KOPT-K1 (cell line): ENCODE results near the gene IDH2.

ENCODE experiments used
- H3K27ac ChIP-seq: fragments of 200-600 bp; sonication (generic); 2 replicates; pipeline ENCODE4 v1.5.1; 2016; ENCODE audit warnings: antibody characterized with exemption, mild to moderate bottlenecking, low read depth, low read length; ENCODE audit not compliant: poor library complexity, severe bottlenecking
- H3K36me3 ChIP-seq: fragments of 200-600 bp; sonication (generic); 2 replicates; pipeline ENCODE4 v1.5.1; 2017; ENCODE audit warnings: antibody characterized with exemption, mild to moderate bottlenecking, low read length, moderate library complexity; ENCODE audit not compliant: insufficient read depth
- H3K9me3 ChIP-seq: fragments of 200-600 bp; sonication (generic); 2 replicates; pipeline ENCODE4 v1.5.1; 2017; ENCODE audit warnings: antibody characterized with exemption, low read length, mild to moderate bottlenecking; ENCODE audit not compliant: insufficient read depth, poor library complexity, severe bottlenecking

Gene IDH2

DNA sequence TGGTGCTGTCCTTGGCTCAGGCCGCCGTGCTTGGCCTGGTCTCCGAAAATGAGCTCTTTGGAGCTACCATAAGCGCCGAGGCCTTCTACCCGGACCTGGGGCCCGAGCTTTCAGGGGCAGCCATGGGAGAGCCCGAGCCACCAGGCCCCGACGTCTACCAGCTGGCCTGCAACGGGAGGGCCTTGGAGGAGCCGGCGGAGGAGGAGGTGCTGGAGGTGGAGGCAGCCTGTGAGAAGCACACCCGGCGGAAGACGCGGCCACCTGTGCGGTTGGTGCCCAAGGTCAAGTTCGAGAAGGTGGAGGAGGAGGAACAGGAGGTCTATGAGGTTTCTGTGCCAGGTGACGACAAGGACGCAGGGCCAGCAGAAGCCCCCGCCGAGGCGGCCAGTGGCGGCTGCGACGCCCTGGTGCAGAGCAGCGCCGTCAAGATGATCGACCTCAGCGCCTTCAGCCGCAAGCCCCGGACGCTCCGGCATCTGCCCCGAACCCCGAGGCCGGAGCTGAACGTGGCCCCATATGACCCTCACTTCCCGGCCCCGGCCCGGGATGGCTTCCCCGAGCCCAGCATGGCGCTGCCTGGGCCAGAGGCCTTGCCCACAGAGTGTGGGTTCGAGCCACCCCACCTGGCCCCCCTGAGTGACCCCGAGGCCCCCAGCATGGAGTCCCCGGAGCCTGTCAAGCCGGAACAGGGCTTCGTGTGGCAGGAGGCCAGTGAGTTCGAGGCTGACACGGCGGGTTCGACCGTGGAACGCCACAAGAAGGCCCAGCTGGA, 34.9 kb downstream of the IDH2 start:
- Histone ChIP-seq H3K36me3 (peaks cover 28% of the 10 kb centered on the region), H3K9me3 (no peaks in the 10 kb centered on the region), H3K27ac (no peak overlapping the region)

DNA sequence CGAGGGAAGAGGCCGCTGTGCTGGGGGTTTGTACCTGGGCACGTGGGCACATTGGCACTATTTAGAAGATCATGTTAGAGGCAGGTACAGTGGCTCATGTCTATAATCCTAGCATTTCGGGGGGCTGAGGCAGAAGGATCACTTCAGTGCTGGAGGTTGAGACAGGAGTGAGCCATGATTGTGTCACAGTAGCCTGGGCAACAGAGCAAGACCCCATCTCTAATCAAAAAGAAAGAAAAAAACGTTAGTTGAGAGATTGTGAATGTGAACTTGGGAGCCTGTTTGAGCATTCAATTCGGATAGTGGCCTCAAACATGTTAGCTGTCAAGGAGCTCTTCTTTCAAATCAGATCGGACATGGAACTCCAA, 36.6 kb downstream of the IDH2 start:
- Histone ChIP-seq H3K36me3 (peaks cover 22% of the 10 kb centered on the region; the same call in 1 of the 2 replicates), H3K9me3 (no peaks in the 10 kb centered on the region), H3K27ac (no peak overlapping the region)

DNA sequence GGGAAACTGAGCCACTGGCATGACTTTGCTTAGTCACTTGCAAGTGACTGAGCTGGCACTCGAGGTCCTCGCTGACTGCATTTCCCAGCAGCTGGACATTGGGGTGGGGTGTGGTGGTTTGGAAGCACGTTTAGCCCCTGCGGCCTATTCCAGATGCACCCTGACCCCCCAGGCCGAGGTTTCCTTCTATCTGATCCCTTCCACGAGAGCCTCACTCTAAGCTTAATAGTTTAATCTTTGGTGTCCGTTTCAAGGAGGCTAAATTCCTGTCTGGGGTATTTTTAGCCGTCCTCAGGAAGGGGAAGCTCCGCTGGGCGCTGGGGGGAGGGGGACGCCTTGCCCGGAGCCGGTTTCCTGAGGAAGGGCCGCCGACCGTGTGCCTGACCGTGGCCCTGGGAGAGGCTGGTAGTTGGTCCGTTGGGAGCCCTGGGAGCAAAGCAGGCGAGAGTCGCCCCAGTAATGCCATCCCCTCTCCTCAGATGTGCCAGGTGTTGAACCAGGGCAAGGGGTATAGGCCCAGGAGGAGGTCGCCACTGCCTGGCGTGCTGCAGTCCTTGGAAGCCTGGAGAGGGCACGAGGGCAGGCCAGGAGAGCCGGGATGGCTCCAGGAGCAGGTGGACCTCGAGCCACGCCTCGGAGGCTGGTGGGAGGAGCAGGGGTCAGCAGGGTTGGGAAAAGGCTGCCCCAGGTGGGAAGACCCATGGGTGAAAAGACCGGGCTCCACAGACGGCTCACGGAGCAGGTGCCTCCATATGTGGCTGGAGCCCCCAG, 37.2 kb downstream of the IDH2 start:
- Histone ChIP-seq H3K9me3 (no peaks in the 10 kb centered on the region), H3K27ac (no peak overlapping the region), H3K36me3 (peaks cover 22% of the 10 kb centered on the region; the same call in 1 of the 2 replicates)

DNA sequence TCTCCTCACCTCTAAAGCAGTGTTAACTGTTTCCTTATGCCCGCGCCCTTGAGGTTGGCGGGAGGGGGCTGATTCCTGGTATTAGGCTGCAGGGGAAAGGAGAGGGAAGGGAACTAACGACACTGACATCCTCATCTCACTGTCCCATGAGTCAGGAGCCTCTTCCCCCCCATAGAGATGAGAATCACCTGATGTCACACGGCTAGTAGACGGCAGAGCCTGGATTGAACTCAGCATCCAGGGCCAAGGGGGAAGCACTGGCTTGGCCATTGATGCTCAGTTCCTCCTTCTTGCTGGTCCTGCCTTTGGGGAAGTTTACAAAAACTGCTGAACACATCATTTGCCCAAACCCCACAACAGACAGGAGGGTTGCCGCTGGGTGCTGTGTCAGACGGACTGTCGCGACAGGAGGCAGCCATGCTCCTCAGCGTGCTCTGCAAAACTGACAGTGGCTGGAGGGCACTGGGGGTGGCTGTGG, 38.5 kb downstream of the IDH2 start:
- H3K27ac ChIP-seq = peak overlapping the region; percentile 90

DNA sequence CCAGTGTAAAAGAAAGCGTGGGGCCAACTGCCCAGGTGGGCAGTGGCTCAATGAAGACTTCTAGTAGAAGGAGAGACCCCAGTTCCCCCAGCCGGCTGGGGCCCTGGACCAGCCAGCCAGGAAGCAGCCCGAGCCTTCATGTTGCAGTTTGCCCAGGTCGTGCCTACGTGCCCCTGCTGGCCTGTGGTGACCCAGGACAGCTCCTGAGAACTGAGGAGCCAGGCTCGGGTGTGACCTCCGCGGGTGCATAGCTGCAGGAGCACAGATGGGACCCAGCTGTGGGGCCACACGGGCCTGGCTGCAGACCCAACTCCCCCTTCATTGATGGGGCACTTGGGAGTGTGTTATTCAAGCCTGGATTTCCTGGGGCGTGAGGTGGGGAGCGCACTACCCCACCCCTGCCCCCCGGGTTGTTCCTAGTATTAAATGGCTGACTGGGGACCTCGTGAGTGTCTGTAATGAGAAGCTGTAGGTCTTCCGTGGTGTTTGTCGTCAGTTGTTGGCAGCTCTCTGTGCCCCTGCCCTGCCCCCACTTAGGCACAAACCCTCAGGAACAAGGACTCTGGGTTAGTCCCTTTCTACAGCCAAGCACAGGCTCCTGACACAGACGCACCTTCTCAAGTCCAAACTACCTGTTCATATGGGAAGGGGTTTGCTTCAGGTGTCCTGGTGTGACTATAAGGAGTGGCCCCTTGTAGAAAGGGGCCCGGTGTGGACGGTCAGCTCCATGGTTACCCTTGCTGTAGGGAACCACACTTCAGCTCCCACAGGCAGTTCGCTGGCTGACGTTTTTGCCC, 39.1 kb downstream of the IDH2 start:
- H3K27ac ChIP-seq = peak overlapping the region; percentile 90
- peaks cover 7% of the 10 kb centered on the region; the same call in 1 of the 2 replicates for H3K36me3 ChIP-seq
- H3K9me3 ChIP-seq = no peaks in the 10 kb centered on the region

More for the DNA sequence above, 38.5 kb downstream of the IDH2 start:
- H3K36me3 ChIP-seq = peaks cover 13% of the 10 kb centered on the region; the same call in 1 of the 2 replicates
- H3K9me3 ChIP-seq = no peaks in the 10 kb centered on the region

DNA sequence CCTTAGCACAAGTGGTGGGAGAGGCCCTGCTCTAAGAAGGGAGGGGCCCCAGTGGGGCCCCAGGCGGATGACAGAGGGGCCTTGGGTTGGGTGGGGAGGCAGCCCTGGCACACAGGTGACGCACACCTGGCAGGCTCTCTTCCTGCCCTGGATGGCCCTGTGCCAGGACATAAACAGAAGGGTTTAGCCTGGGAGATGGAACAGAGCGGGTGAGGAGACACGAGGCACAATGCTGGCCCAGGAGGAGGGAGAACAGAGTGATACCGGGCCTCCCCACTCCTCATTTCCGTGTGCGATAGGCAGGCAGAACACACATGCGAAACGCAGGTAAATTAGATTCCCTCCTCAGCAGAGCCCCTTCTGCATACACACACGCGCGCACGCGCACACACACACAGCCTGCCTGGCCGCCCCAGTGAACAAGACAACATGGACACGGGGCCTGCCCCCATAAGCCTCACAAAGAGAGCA, 39.8 kb downstream of the IDH2 start:
- no peaks in the 10 kb centered on the region for H3K9me3 ChIP-seq
- H3K27ac ChIP-seq = peak overlapping the region; percentile 90
- peaks cover under 1% of the 10 kb centered on the region; the same call in 1 of the 2 replicates for H3K36me3 ChIP-seq

DNA sequence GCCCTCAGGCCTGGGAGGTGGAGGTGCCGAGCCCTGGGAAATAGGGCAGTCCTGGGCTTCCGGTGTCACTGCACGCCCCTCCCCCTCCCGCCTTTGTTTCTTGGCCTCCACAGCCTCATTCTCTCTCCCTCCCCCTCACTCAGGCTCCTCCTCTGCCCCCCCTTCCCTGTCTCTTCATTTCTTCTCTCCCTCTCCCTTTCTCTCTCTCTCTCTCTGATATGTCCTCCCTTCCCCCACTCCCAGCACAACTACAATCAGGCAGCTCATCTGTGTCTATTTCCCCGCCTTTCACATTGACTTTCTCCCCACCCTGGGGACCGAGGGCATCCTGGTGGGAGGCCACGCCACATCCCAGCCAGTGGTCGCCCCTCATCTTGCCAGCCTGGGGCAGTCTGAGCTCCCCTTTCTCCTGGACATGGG, 40.2 kb downstream of the IDH2 start:
- Histone ChIP-seq H3K27ac (peak overlapping the region; percentile 90), H3K36me3 (no peaks in the 10 kb centered on the region), H3K9me3 (no peaks in the 10 kb centered on the region)

DNA sequence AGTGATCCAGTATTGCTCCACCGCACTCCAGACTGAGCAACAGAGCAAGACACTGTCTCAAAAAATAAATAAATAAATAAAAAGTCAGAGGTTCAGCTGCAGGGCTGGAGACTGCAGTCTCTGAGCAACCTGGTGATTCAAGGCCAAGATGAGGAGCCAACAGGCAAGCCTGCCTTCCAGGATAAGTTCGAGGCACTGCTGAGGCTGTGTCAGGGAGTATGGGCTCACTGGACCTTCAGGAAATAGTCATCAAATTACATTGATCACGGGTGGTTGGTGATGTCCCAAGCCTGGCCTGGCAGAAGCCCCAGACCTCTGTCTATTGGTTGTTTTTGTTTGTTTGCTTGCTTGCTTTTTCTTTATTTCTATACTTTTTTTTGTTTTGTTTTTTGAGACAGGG, 41.5 kb downstream of the IDH2 start:
- no peaks in the 10 kb centered on the region for H3K36me3 ChIP-seq
- H3K27ac ChIP-seq = peak overlapping the region; percentile 90
- no peaks in the 10 kb centered on the region for H3K9me3 ChIP-seq

DNA sequence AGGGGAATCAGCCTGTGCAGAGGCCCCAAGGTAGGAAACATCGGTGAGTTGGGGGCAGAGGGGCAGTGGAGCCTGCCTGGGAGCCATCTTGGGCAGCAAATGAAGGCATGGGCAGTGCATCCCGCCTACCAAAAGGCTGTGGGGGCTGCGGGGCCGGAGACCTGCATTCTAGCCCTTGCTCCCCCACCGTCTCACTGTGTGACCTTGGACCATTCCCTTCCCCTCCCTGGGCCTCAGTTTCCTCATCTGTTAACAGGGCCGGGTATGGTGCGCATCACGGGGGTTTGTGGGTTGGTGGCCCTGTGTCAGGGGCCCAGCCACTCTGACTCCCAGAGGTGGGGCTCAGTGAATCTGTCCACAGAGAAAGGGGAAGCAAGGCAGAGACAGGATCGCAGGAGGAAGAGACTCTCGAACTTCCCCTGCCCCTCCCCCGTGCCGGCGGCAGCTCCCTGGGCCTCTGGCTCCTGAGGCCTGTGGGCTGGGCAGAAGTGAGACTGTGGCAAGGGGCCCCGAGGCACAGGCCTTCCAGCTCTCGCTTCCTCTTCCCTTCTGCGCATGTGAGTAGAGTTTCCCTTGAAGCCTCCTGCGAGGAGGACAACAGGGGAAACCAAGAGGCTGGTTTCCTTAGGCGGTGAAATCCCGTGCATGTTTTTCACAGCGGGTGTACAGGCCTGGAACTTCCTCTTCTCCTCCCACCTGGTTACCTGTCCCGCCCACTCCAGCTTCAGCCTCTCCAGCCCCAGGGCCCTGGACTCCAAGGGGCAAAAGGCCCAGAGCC, 42.9 kb downstream of the IDH2 start:
- peak overlapping the region; percentile 90 for H3K27ac ChIP-seq
- H3K36me3 ChIP-seq = no peaks in the 10 kb centered on the region
- no peaks in the 10 kb centered on the region for H3K9me3 ChIP-seq

DNA sequence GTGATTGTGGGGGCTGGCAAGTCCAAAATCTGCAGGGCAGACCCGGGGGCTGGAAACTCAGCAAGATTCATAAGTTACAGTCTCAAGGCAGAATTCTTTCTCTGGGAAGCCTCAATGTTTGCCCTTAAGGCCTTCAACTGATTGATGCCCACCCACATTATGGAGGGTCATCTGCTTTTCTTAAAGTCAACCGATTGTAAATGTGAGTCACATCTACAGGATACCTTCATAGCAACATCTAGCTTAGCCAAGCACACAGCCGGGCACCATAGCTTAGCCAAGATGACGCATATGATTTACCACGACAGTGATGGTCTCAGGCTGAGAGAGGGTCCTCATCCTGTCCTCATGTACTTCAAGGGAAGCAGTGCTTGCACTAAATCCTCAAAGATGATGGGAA, 43.5 kb downstream of the IDH2 start:
- H3K9me3 ChIP-seq = no peaks in the 10 kb centered on the region
- H3K27ac ChIP-seq = peak overlapping the region; percentile 90
- no peaks in the 10 kb centered on the region for H3K36me3 ChIP-seq

DNA sequence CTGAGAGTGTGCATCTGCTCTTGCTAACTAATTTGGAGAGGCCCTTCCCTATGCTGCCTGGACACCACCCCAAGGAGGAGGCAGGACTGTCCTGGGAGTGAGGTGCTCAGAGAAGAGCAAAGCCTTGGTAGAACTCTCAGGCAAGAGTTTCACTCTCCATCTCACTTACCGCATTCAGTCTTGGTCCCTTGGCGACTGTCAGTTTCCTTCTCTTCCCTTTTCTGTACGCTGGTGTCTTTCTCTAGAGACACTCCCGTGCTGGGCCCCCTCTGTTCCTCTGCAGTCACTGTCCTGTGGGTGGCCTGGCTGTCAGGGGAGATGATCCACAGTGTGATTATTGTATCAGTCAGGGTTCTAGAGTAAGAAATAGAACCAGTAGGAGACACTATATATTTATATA, 44.0 kb downstream of the IDH2 start:
- no peaks in the 10 kb centered on the region for H3K9me3 ChIP-seq
- H3K27ac ChIP-seq = peak overlapping the region; percentile 90
- no peaks in the 10 kb centered on the region for H3K36me3 ChIP-seq

DNA sequence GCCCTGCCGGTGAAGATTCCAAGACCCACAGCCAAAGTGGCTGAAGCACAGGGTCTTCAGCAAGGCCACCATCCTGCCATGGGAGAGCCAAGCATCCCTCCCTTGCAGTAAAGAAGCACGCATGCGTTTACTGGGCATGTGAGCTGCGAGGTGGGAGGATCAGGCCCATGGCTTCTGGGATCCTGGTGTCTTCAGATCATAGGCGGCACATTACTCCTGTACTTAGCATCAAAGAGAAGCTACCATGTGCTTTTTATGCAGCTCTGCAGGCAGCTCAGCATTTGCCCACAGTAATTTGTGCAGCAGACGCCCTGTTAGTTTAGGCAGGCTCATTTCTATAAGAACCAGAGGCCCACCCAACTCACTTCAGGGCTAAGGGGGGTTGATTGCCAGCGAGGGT, 45.7 kb downstream of the IDH2 start:
- Histone ChIP-seq H3K9me3 (no peaks in the 10 kb centered on the region), H3K27ac (no peak overlapping the region)

DNA sequence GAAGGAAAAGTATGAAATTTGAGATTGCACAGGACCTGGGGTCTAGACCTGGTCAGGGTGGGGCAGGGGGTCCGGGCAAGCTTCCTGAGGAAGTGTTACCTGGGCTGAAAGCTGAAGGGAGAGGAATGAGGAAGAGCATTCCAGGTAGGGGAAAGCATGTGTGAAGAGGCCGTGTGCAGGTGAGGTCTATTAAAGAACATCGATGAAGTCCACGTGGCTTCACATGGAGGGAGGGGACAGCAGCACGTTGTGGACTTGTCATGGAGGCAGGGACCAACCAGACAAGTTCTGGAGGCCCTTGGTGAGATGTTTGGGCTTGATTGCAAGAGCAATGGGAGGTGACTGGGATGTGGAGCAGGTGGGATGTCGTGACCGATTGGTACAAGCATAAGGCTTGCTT, 47.1 kb downstream of the IDH2 start:
- no peaks in the 10 kb centered on the region for H3K9me3 ChIP-seq
- no peak overlapping the region for H3K27ac ChIP-seq
- no peaks in the 10 kb centered on the region for H3K36me3 ChIP-seq

More for the DNA sequence above, 45.7 kb downstream of the IDH2 start:
- H3K36me3 ChIP-seq = no peaks in the 10 kb centered on the region

DNA sequence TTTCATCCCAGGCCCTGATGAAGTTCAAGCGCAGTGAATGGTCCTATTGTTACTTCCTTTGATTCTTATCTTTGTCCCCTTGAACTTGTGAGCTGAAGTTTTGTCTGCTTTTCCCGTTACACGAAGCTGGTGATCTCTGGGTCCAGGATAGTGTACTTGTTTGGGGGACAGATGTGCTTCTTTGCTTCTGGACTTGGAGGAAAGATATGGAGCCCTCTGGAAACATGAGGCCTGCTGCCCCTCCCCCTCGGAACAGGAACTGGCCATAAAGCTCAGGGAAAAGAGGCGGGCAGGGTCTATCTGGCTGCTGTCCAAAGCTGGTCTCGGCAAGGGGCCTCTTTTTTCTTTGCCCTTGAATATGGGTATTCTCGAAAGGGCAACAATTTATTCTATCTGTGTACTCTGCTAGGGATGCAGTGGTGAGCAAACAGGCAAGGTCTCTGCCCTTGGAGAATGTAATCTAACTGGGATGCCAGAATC, 47.6 kb downstream of the IDH2 start:
- Histone ChIP-seq H3K9me3 (no peaks in the 10 kb centered on the region), H3K27ac (no peak overlapping the region), H3K36me3 (no peaks in the 10 kb centered on the region)
